BLaER1 treated with 17β-estradiol and CSF1 and Interleukin-3, amounts not matched to agents 10 nM and 100 nM (cell line): Measurements from ENCODE around the gene PDPK1.

Source experiments
- H3K27ac ChIP-seq, 11 experiments: shearing (Covaris generic); formaldehyde crosslinking; 2 replicates each; pipeline ENCODE4 v1.8.1; 2022
- H3K27me3 ChIP-seq, 11 experiments: shearing (Covaris generic); formaldehyde crosslinking; 2 replicates each; pipeline ENCODE4 v1.8.1; 2022
- H3K36me3 ChIP-seq, 11 experiments: shearing (Covaris generic); formaldehyde crosslinking; 2 replicates each; pipeline ENCODE4 v1.8.1; 2022
- H3K4me1 ChIP-seq, 10 experiments: shearing (Covaris generic); formaldehyde crosslinking; 2 replicates each; pipeline ENCODE4 v1.8.1; 2022
- H3K4me2 ChIP-seq, 11 experiments: shearing (Covaris generic); formaldehyde crosslinking; 2 replicates each; pipeline ENCODE4 v1.8.1; 2022
- H3K4me3 ChIP-seq, 10 experiments: shearing (Covaris generic); formaldehyde crosslinking; 2 replicates each; pipeline ENCODE4 v1.8.1; 2022
- H3K9ac ChIP-seq, 11 experiments: shearing (Covaris generic); formaldehyde crosslinking; 2 replicates each; pipeline ENCODE4 v1.8.1; 2022
- H3K9me3 ChIP-seq, 11 experiments: shearing (Covaris generic); formaldehyde crosslinking; replicated peaks in 1 of 11; 2 replicates each; pipeline ENCODE4 v1.8.1; 2022
- H4K20me1 ChIP-seq, 11 experiments: shearing (Covaris generic); formaldehyde crosslinking; 2 replicates each; pipeline ENCODE4 v1.8.1; 2022
- Cebpa-rat ChIP-seq, 11 experiments: shearing (Covaris generic); IDR thresholded peaks; 2 replicates each; pipeline ENCODE4 v1.8.1; 2022

PDPK1 gene

DNA sequence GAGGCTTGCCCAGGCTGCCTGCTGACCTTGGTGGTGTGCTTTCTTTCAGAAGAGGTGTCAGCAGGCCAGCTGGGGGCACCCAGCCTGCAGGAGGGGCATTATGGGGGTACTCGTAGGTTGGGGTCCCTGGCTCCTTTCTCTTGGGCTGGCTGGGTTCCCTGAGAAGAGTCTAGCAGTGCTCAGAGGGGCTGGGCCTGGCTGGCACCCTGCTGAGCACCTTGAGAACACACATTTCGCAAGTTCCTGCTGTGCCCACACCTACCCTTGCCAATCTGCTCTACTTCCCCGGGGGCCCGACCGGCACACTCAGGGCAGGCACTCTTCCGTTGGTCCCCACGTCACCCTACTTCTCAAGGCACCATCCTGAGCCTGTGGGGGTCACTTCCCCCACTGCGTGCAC is 11.7 kb upstream of the PDPK1 start:
- H3K27ac ChIP-seq: no peak overlapping the region; a peak in 1 of 22 replicates
- peak overlapping the region in 5 of 11 experiments; percentile 30 to 67 (median 46); a peak in 5 of 22 replicates for H3K9ac ChIP-seq

DNA sequence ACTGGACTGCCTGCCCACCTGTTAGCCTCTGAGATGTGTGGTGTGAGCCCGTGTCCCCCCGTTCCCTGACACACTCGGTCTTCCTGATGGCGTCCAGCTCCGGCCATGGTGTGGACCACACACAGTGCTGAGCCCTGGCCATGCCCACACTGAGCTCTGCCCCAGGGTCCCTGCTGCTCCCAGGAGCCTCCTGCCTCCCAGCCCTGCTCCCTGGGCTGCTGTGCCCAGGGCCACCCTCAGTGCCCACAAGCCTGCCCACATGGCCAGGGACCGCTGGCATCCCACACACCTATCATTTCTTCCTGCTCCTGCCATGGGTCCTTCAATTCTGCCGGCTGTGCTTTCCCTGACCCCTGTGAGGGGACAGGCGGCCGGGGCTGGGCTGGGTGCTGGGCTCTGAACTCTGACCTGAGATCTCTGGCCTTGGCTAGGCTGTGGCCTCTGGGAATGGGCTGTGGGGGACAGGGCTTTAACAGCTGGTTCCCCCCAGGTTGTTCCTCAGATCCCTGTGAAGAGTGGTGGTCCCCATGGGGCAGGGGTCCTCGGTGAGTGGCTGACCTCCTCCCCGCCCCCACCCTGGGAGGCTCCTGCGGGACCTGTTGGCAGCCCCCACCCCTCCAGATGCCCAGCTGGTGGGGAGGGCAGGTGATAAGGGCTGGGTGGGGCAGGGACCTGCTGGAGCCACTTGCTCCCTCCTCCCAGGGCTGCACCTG is 10.6 kb upstream of the PDPK1 start:
- TF ChIP-seq Cebpa-rat (IDR thresholded peaks at IDR 0.05): no peak
- H3K4me2 ChIP-seq: no peak overlapping the region
- H3K9me3 ChIP-seq: no peaks in the 10 kb centered on the region
- peak overlapping the region in 3 of 11 experiments; percentile 20 to 58 (median 29); a peak in 2 of 22 replicates for H3K9ac ChIP-seq
- peaks cover 5 to 95% (median 26%) of the 10 kb centered on the region in 11 experiments; a peak in 17 of 22 replicates for H4K20me1 ChIP-seq
- H3K27ac ChIP-seq: no peak overlapping the region
- peaks cover 9 to 57% (median 14%) of the 10 kb centered on the region in 10 experiments for H3K4me1 ChIP-seq
- H3K36me3 ChIP-seq: peaks cover 57 to 87% (median 81%) of the 10 kb centered on the region in 11 experiments
- no peak overlapping the region for H3K4me3 ChIP-seq
- no peaks in the 10 kb centered on the region for H3K27me3 ChIP-seq

More for the DNA sequence above, 11.7 kb upstream of the PDPK1 start:
- Histone ChIP-seq H3K4me3 (no peak overlapping the region), H3K27me3 (no peaks in the 10 kb centered on the region), H3K4me2 (no peak overlapping the region), H3K36me3 (peaks cover 57 to 96% (median 85%) of the 10 kb centered on the region in 11 experiments), H4K20me1 (peaks cover 8 to 100% (median 32%) of the 10 kb centered on the region in 11 experiments; a peak in 21 of 22 replicates), H3K9me3 (no peaks in the 10 kb centered on the region), H3K4me1 (peaks cover 8 to 64% (median 15%) of the 10 kb centered on the region in 10 experiments)
- TF ChIP-seq Cebpa-rat (IDR thresholded peaks at IDR 0.05): no peak

DNA sequence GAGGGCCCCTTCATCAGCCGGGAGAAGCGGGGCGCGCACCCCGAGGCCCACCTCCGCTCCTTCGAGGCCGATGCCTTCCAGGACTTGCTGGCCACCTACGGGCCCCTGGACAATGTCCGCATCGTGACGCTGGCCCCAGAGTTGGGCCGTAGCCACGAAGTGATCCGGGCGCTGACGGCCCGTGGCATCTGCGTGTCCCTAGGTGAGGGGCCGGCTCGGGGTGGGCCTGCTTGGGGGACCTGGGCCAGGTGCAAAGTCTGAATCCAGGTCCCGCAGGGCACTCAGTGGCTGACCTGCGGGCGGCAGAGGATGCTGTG is 10.1 kb upstream of the PDPK1 start:
- Histone ChIP-seq H3K9me3 (no peaks in the 10 kb centered on the region), H3K27ac (no peak overlapping the region), H3K9ac (no peak overlapping the region), H3K4me3 (no peak overlapping the region), H4K20me1 (peaks cover 5 to 90% (median 26%) of the 10 kb centered on the region in 11 experiments; a peak in 17 of 22 replicates), H3K36me3 (peaks cover 56 to 82% (median 77%) of the 10 kb centered on the region in 11 experiments), H3K4me2 (no peak overlapping the region), H3K27me3 (no peaks in the 10 kb centered on the region), H3K4me1 (peaks cover 13 to 52% (median 18%) of the 10 kb centered on the region in 10 experiments)
- no peak for TF ChIP-seq Cebpa-rat (IDR thresholded peaks at IDR 0.05)

DNA sequence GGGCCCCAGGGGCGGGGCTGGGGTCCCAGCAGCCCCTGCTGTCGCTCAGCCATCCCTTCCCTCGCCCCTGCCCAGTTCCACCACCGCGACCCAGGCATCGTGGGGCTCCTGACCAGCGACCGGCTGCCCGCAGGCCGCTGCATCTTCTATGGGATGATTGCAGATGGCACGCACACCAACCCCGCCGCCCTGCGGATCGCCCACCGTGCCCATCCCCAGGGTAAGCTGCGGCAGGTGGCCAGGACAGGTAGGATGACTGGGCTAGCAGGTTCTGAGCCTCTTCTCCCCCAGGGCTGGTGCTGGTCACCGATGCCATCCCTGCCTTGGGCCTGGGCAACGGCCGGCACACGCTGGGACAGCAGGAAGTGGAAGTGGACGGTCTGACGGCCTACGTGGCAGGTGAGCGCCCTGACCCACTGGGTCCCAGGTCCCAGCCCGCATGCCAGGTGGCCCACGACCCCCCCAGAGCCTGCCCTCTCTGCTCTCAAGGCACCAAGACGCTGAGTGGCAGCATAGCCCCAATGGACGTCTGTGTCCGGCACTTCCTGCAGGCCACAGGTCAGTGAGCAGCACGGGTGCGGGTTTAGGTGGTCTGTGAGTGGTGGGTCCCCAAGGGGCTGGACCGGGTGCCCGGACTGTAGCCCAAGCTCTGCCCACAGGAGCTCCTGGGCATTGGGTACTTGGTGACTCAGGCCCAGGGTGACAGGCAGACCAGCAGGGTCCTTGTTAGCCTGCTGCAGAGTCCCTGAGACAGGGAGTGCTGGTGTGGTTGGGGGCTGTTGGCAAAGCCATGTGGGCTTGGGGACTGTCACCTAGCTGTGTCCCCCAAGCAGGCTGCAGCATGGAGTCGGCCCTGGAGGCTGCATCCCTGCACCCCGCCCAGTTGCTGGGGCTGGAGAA is 9.4 kb upstream of the PDPK1 start:
- Histone ChIP-seq H4K20me1 (peaks cover under 1 to 83% (median 23%) of the 10 kb centered on the region in 11 experiments; a peak in 17 of 22 replicates), H3K27me3 (no peaks in the 10 kb centered on the region), H3K4me2 (no peak overlapping the region; a peak in 1 of 22 replicates), H3K36me3 (peaks cover 50 to 75% (median 70%) of the 10 kb centered on the region in 11 experiments), H3K9ac (no peak overlapping the region), H3K9me3 (no peaks in the 10 kb centered on the region), H3K4me1 (peaks cover 20 to 52% (median 25%) of the 10 kb centered on the region in 10 experiments), H3K4me3 (no peak overlapping the region), H3K27ac (no peak overlapping the region)
- no peak for TF ChIP-seq Cebpa-rat (IDR thresholded peaks at IDR 0.05)

DNA sequence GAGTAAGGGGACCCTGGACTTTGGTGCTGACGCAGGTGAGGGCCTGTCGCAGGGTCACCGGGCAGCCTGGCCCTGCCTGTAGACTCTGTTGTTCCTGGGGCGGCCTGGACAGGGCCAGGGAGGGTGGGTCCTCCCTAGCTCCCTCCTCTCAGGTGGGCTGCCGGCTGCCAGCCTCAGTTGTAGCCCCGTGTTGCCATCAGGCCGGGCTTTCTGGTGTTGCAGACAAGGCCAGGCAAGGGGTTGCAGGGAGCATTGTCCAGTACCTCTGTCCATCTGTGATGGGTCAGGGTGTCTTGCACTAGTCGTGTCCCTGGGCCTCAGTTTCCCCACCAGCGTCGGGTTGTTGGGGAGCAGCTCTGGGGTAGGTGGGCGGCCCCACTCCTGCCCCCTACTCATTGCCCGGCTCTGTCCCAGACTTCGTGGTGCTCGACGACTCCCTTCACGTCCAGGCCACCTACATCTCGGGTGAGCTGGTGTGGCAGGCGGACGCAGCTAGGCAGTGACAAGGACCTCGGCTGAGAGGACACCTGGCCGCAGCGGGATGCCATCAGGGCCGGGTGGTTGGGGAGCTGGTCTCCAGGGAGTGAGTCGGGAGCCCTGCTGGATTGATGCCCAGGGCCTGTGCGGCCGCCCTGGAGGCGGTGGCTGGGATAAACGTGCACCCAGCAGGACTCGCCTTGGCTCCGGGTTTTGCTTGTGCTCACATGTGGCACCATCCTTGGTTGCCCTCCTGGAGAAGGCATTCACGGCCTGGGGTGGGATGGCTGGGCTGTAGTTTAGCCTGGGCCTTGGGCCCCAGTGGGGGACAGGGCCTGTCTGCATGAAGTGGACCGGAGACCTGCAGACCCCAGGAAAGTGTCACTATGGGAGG is 8.5 kb upstream of the PDPK1 start:
- no peaks in the 10 kb centered on the region for H3K27me3 ChIP-seq
- H4K20me1 ChIP-seq: peaks cover 0 to 74% (median 14%) of the 10 kb centered on the region in 11 experiments; a peak in 15 of 22 replicates
- no peak overlapping the region for H3K27ac ChIP-seq
- H3K4me2 ChIP-seq: peak overlapping the region in 2 of 11 experiments; percentile 90 to 97; a peak in 2 of 22 replicates
- no peak for TF ChIP-seq Cebpa-rat (IDR thresholded peaks at IDR 0.05)
- no peak overlapping the region for H3K4me3 ChIP-seq
- H3K9ac ChIP-seq: peak overlapping the region in 3 of 11 experiments; percentile 54 to 82 (median 69); a peak in 3 of 22 replicates
- peaks cover 41 to 67% (median 61%) of the 10 kb centered on the region in 11 experiments for H3K36me3 ChIP-seq
- no peaks in the 10 kb centered on the region for H3K9me3 ChIP-seq
- H3K4me1 ChIP-seq: peaks cover 22 to 52% (median 28%) of the 10 kb centered on the region in 10 experiments

DNA sequence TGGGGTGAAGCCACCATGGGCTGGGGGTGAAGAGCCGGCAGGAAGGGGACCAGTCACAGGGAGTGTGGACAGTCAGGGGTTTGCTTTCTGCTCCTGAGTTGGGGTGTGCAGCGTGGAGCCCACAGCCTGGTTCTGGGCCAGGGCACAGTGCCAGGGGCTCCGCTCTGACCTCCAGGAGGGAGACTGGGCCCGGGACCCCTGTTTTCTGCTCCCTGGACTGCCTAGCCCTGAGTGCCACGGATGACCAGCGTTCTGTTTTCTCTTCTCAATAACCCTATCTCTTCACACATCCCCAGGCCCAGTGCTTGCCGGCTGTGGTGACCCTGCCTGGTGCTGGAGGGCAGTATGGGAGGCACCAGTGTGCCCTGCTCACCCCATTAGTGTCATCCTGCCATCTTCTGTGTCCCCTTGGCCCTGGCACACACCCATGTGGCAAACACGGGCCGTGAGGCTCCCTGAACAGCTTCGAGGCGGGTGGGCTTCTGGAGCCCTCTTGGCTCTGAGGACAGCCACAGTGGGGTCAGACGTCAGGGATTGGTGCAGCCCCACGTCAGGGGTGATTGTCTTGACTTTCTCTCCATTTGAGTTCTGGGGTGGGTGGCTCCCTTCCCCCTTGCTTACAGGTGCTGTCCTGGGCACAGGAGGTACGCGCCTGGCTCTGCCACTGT is 7.7 kb upstream of the PDPK1 start:
- H4K20me1 ChIP-seq: peaks cover 0 to 66% (median 7%) of the 10 kb centered on the region in 11 experiments; a peak in 13 of 22 replicates
- no peaks in the 10 kb centered on the region for H3K9me3 ChIP-seq
- H3K4me3 ChIP-seq: no peak overlapping the region
- peak overlapping the region in 4 of 11 experiments; percentile 90 to 100 (median 98); a peak in 6 of 22 replicates for H3K4me2 ChIP-seq
- no peaks in the 10 kb centered on the region for H3K27me3 ChIP-seq
- H3K36me3 ChIP-seq: peaks cover 33 to 59% (median 53%) of the 10 kb centered on the region in 11 experiments
- H3K4me1 ChIP-seq: peaks cover 22 to 54% (median 28%) of the 10 kb centered on the region in 10 experiments
- no peak for TF ChIP-seq Cebpa-rat (IDR thresholded peaks at IDR 0.05)
- peak overlapping the region in 6 of 11 experiments; percentile 20 to 82 (median 74); a peak in 11 of 22 replicates for H3K9ac ChIP-seq
- no peak overlapping the region for H3K27ac ChIP-seq

DNA sequence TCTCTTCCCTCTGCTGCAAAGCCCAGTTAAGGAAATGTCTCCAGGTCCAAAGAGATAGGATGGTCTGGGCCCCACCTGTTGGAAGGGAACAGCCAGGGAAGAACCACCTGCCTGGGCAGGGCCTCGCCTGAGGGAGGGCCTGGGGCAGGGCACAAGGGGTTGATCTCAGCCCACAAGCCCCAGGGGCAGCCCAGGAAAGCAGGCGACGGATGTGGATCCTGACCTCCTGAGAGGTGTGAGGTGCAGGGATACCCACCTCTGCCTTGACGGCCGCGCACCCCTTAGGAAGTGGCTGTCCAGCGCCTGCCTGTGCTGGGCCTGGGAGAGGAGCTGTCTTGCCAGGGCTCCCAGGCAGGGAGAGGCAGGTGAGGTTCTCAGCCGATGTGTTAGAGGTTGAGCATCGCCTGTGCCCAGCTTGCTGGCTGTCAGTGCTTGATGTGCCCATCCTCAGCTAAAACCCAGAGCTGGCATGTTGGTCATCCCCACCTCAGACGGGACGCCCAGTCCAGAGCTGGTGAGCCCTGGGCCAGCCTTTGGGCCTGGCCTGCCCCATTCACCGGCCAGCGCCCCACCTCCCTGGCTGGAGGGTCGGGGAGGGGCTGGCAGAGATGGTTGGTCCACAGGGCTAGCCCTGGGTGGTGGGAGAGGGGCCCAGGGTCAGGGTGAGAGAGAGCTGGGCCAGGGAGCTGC is 7.0 kb upstream of the PDPK1 start:
- Histone ChIP-seq H3K27me3 (no peaks in the 10 kb centered on the region), H3K9ac (peak overlapping the region; percentile 54 to 83 (median 79)), H3K9me3 (no peaks in the 10 kb centered on the region), H3K4me1 (peaks cover 22 to 60% (median 31%) of the 10 kb centered on the region in 10 experiments), H3K36me3 (peaks cover 29 to 52% (median 47%) of the 10 kb centered on the region in 11 experiments), H3K4me3 (peak overlapping the region in 8 of 10 experiments; percentile 64 to 78 (median 70); a peak in 8 of 20 replicates), H4K20me1 (peaks cover 0 to 60% (median 7%) of the 10 kb centered on the region in 11 experiments; a peak in 13 of 22 replicates), H3K4me2 (peak overlapping the region; percentile 90 to 100 (median 97)), H3K27ac (peak overlapping the region in 8 of 11 experiments; percentile 52 to 82 (median 68); a peak in 12 of 22 replicates)
- no peak for TF ChIP-seq Cebpa-rat (IDR thresholded peaks at IDR 0.05)
